Caco-2 (cell line): ENCODE results near the gene DCXR. TPM values are rescaled to one million over a fixed set of nuclear protein-coding genes. Genes with fewer than 3 reads are reported as not detected.

ENCODE experiments used
- BruUV-seq: library from RNA; stranded (reverse); fragments of 400-500 nt; replicated peaks from 2 replicates; lab custom pipeline; 2021; lab: Mats Ljungman, UMichigan
- CTCF ChIA-PET: fragments of 300-600 bp; sonication (Branson Sonifier 250); formaldehyde crosslinking; loops from one replicate; lab custom pipeline; 2022; ENCODE audit warnings: antibody characterized with exemption; lab: Charles Lee
- POLR2A ChIA-PET: fragments of 300-600 bp; sonication (Branson Sonifier 250); formaldehyde crosslinking; loops from one replicate; lab custom pipeline; 2022; ENCODE audit warnings: antibody characterized with exemption; lab: Charles Lee
- DNase-seq, 2 experiments: peaks; one replicate each; pipeline versions ENCODE4 v3.0.0 to v3.0.0-alpha.2; 2020 to 2022
- H3K27me3 ChIP-seq: replicated peaks from 2 replicates; pipeline ENCODE4 v1.6.0; 2011; ENCODE audit warnings: low read length; ENCODE audit not compliant: control insufficient read depth, insufficient read depth
- H3K36me3 ChIP-seq: 2 replicates; pipeline ENCODE4 v1.5.1; 2011; ENCODE audit warnings: low read length; ENCODE audit not compliant: control insufficient read depth, insufficient read depth
- H3K4me1 ChIP-seq: fragments of 250-450 bp; sonication (Bioruptor Pico); 2 replicates; pipeline ENCODE4 v1.5.1; 2020; ENCODE audit warnings: mild to moderate bottlenecking
- H3K4me3 ChIP-seq: 2 replicates; pipeline ENCODE4 v1.5.1; 2011; ENCODE audit warnings: low read depth, mild to moderate bottlenecking, control low read depth, low read length
- H3K9me3 ChIP-seq: fragments of 250-450 bp; sonication (Bioruptor Pico); 2 replicates; pipeline ENCODE4 v1.5.1; 2020; ENCODE audit warnings: mild to moderate bottlenecking, moderate library complexity
- H3K27ac Mint-ChIP-seq: one replicate; pipeline ENCODE4 v1.8.0; 2022; ENCODE audit warnings: mixed read lengths; ENCODE audit not compliant: unreplicated experiment
- H3K27me3 Mint-ChIP-seq: one replicate; pipeline ENCODE4 v1.8.0; 2022; ENCODE audit warnings: mixed read lengths; ENCODE audit not compliant: insufficient read depth, unreplicated experiment
- H3K36me3 Mint-ChIP-seq: one replicate; pipeline ENCODE4 v1.8.0; 2022; ENCODE audit warnings: mild to moderate bottlenecking, mixed read lengths; ENCODE audit not compliant: insufficient read depth, unreplicated experiment
- H3K4me1 Mint-ChIP-seq: one replicate; pipeline ENCODE4 v1.8.0; 2022; ENCODE audit warnings: low read depth, mixed read lengths; ENCODE audit not compliant: unreplicated experiment
- H3K4me3 Mint-ChIP-seq: one replicate; pipeline ENCODE4 v1.8.0; 2022; ENCODE audit warnings: mild to moderate bottlenecking, moderate library complexity, mixed read lengths; ENCODE audit not compliant: unreplicated experiment
- H3K9me3 Mint-ChIP-seq: one replicate; pipeline ENCODE4 v1.8.0; 2022; ENCODE audit warnings: mixed read lengths; ENCODE audit not compliant: unreplicated experiment
- intact Hi-C: fragments of 100-400 bp; cut with micrococcal nuclease; formaldehyde crosslinking; loops from one replicate; pipeline ENCODE4 v1.10.0; 2022; ENCODE audit not compliant: unreplicated experiment
- total RNA-seq: library from RNA; stranded (reverse); gene quantifications from 2 replicates; pipeline ENCODE4 v1.2.3, GENCODE V29; 2022
- TF ChIP-seq, protein P1 (sequence below), 2 experiments: fragments of 200-600 bp in 1 of 2; IDR thresholded peaks; 1 replicate in 1 of 2; 2 replicates in 1 of 2; pipeline versions ENCODE4 v1.5.1 to v1.8.0; 2011 to 2022; ENCODE audit warnings: antibody characterized with exemption in 1 of 2, control low read depth in 1 of 2, inconsistent platforms in 1 of 2, low read depth in 1 of 2, low read length in 1 of 2, mild to moderate bottlenecking in 1 of 2, moderate library complexity in 1 of 2; ENCODE audit not compliant: insufficient read depth in 1 of 2, severe bottlenecking in 1 of 2, unreplicated experiment in 1 of 2

DCXR gene
- total RNA-seq, 1 experiment from 2014 or later, result 197 TPM

DNA sequence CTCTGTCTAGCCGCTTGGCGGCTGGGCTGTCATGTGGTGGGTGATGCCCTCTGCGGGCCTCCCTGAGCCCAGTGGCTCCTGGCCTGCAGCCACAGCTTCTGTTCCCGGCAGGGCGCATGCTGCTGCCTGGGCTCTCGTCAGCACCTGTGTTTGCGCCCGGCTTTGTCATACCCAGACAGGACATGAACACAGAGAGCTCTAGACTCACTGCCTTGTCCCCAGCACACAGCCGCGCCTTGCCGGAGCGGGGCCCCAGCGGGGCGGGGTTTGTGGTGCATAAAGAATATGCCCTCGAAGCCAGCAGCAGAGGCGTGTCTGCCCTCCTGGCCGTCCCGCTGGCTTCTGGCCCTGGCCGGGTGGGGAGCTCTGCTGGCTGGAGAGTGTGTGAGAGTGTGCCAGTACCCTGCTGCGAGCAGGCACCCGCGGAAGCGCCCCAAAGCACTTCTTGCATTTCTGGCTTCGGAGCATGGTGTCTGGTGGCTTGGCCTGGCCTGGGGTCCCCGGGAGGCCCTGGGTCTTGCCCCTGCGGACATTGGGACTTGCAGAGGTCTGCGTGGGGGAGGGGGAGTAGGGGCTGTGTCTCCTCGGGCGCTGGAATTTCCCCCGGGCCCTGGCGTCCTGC, 45.7 kb downstream of the DCXR start:
- CTCF ChIA-PET, result interaction anchor here (0.5 to 1.0 kb wide), 2 partner anchors 18 to 32 kb away, joined by 5 to 8 read pairs; no protein-coding TSS in a partner anchor
- H3K4me1 Mint-ChIP-seq, result peaks cover 6% of the 10 kb centered on the region
- no peak overlapping the region for H3K4me3 Mint-ChIP-seq

DNA sequence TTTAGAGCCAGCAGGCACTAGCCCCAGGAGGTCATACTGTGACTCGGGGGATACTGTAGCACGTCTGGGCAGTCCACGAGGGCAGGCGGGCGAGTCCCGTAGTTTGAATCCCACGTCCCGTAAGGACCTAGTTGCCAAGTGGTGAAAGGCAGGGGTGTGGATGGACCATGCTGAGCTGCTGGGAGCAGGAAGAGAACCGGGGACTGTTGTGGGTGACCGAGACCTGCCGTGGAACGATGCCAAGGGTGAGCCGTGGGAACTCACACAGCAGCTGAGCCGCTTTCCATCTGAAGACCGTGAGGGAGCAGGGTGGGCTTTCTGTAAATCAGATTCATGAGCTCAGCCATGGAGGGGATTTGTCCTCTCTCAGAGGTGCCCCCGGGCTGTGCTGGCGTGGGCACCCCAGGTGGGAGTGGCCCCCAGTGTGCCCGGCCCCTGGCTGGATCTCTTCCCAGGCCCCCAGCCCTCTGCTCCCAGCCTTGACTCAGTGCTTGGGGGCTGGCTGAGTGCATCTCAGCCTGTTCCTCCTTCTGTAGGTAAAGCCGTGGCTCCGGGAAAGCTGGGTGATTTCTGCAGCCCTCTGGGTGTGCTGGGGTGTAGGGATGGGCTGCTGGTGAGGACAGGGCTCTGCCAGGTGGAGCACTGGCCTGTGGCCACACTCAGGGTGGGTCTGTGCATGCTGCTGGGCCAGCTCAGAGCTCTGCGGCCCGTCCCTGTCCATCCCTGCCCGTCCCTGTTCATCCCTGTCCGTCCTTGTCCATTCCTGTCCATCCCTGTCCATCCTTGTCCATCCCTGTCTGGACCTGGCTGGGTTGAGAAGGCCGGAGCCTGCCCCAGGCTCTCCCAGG, 46.4 kb downstream of the DCXR start:
- peak overlapping the region; percentile 56 for H3K27ac Mint-ChIP-seq
- H3K4me1 ChIP-seq, result peaks cover 18% of the 10 kb centered on the region; the same call in 1 of the 2 replicates
- TF ChIP-seq, protein P1, sequence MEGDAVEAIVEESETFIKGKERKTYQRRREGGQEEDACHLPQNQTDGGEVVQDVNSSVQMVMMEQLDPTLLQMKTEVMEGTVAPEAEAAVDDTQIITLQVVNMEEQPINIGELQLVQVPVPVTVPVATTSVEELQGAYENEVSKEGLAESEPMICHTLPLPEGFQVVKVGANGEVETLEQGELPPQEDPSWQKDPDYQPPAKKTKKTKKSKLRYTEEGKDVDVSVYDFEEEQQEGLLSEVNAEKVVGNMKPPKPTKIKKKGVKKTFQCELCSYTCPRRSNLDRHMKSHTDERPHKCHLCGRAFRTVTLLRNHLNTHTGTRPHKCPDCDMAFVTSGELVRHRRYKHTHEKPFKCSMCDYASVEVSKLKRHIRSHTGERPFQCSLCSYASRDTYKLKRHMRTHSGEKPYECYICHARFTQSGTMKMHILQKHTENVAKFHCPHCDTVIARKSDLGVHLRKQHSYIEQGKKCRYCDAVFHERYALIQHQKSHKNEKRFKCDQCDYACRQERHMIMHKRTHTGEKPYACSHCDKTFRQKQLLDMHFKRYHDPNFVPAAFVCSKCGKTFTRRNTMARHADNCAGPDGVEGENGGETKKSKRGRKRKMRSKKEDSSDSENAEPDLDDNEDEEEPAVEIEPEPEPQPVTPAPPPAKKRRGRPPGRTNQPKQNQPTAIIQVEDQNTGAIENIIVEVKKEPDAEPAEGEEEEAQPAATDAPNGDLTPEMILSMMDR (IDR thresholded peaks at IDR 0.05; ENCODE audit: insufficient read depth in 1 of 2, low read depth in 1 of 2, low read length in 1 of 2, severe bottlenecking in 1 of 2, unreplicated experiment in 1 of 2), result no peak

More for the DNA sequence above, 45.7 kb downstream of the DCXR start:
- H3K4me1 ChIP-seq, result peaks cover 18% of the 10 kb centered on the region; the same call in 1 of the 2 replicates
- no peaks in the 10 kb centered on the region for H3K27me3 Mint-ChIP-seq
- no peak overlapping the region for H3K4me3 ChIP-seq
- peak; percentile 41 to 71 for DNase-seq
- TF ChIP-seq, protein P1 (IDR thresholded peaks at IDR 0.05; ENCODE audit: insufficient read depth in 1 of 2, low read depth in 1 of 2, low read length in 1 of 2, severe bottlenecking in 1 of 2, unreplicated experiment in 1 of 2), result no peak
- BruUV-seq, result no TSS peak
- POLR2A ChIA-PET, result no interaction called here
- H3K36me3 ChIP-seq, result no peaks in the 10 kb centered on the region
- no peaks in the 10 kb centered on the region for H3K9me3 Mint-ChIP-seq
- no peaks in the 10 kb centered on the region for H3K9me3 ChIP-seq
- intact Hi-C loops, result no loop called here
- H3K27ac Mint-ChIP-seq, result peak overlapping the region; percentile 56
- H3K36me3 Mint-ChIP-seq, result peaks cover 26% of the 10 kb centered on the region
- no peaks in the 10 kb centered on the region for H3K27me3 ChIP-seq

GRCh38 chr17:81987161-81987770, 50.2 kb downstream of the DCXR start:
- no peaks in the 10 kb centered on the region for H3K9me3 ChIP-seq
- peaks cover 57% of the 10 kb centered on the region for H3K36me3 Mint-ChIP-seq
- H3K4me3 Mint-ChIP-seq, result no peak overlapping the region
- ChIA-PET CTCF (no interaction called here), POLR2A (no interaction called here)
- peaks cover 6% of the 10 kb centered on the region for H3K4me1 Mint-ChIP-seq
- no peaks in the 10 kb centered on the region for H3K27me3 ChIP-seq
- no TSS peak for BruUV-seq
- H3K36me3 ChIP-seq, result peaks cover 3% of the 10 kb centered on the region
- TF ChIP-seq, protein P1 (IDR thresholded peaks at IDR 0.05; ENCODE audit: insufficient read depth in 1 of 2, low read depth in 1 of 2, low read length in 1 of 2, severe bottlenecking in 1 of 2, unreplicated experiment in 1 of 2), result no peak
- peak overlapping the region; percentile 55 for H3K27ac Mint-ChIP-seq
- peaks cover 12% of the 10 kb centered on the region; the same call in 1 of the 2 replicates for H3K4me1 ChIP-seq
- no peaks in the 10 kb centered on the region for H3K9me3 Mint-ChIP-seq
- no peak overlapping the region for H3K4me3 ChIP-seq
- no peak for DNase-seq
- H3K27me3 Mint-ChIP-seq, result no peaks in the 10 kb centered on the region
- intact Hi-C loops, result no loop called here

More for the DNA sequence above, 46.4 kb downstream of the DCXR start:
- peaks cover 6% of the 10 kb centered on the region for H3K4me1 Mint-ChIP-seq
- peaks cover 32% of the 10 kb centered on the region for H3K36me3 Mint-ChIP-seq
- no TSS peak for BruUV-seq
- no peak overlapping the region for H3K4me3 ChIP-seq
- ChIA-PET POLR2A (interaction anchor here (0.6 kb wide), 1 partner anchor 46 kb away, joined by 4 read pairs; the partner anchor contains the start of gene DCXR), CTCF (interaction anchor here (0.5 to 1.0 kb wide), 2 partner anchors 19 to 32 kb away, joined by 5 to 8 read pairs; no protein-coding TSS in a partner anchor)
- no peaks in the 10 kb centered on the region for H3K27me3 Mint-ChIP-seq
- no peaks in the 10 kb centered on the region for H3K9me3 Mint-ChIP-seq
- intact Hi-C loops, result no loop called here
- no peaks in the 10 kb centered on the region for H3K9me3 ChIP-seq
- no peak overlapping the region for H3K4me3 Mint-ChIP-seq
- no peaks in the 10 kb centered on the region for H3K27me3 ChIP-seq
- no peaks in the 10 kb centered on the region for H3K36me3 ChIP-seq
- DNase-seq, result no peak
